ENCODE measurements around the gene CEMIP2. TPM values are rescaled to one million over a fixed set of nuclear protein-coding genes. Genes with fewer than 3 reads are reported as not detected.
A peak's percentile ranks its signal among the peaks of the same experiment; 100 is the strongest.

CEMIP2 gene
- total and polyA plus RNA-seq, 2 of the 13 experiments (the other 11 are each of a cell fraction or from before 2014, with no cell fraction given), result 94.3 to 128 TPM

DNA sequence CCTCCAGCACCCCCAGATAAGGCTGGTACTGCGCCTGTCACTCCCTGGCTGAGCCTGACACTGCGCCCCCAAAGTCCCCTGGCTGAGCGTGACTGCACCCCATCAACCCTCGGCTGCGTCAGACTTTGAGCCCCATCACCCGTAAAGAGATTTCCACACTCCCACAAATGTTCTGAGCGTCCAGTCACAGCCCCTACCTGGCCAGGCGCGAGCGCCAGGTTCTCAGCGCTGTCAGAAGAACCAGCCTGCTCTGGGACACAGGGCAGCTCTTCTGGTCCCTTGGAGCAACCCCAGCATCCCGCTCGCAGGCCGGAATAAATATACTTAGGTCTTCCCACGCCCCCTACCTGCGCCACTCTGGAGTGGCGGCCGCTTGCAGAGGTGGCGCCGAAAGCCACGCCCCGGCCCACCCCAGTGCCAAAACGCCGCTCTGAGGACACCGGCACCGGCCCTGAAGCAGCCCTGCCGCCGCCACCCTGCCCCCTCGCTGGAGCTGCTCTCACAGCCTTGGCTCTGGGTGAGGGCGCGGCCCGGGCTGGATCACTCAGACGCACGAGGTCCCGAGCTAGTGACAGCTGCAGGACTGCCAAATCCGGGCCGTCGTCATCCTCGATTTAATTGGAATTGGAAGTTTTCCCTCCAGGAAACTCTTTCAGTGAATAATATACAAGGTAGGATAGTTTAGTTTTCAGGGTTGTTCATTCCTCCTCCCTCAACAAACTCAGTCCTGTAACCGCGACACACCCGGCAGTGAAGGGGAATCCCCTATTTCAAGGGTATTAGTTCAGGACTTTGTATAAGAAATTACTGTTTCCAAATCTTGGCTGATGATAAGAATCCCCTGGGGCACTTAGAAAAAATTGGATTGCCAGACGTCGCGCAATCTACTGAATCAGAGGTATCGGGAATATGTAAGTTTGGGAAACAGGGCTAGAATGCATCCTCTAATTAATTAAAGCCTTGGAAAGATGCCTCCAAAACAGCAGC, 1.2 kb upstream of the CEMIP2 start (continued):
- TF ChIP-seq, protein P1, sequence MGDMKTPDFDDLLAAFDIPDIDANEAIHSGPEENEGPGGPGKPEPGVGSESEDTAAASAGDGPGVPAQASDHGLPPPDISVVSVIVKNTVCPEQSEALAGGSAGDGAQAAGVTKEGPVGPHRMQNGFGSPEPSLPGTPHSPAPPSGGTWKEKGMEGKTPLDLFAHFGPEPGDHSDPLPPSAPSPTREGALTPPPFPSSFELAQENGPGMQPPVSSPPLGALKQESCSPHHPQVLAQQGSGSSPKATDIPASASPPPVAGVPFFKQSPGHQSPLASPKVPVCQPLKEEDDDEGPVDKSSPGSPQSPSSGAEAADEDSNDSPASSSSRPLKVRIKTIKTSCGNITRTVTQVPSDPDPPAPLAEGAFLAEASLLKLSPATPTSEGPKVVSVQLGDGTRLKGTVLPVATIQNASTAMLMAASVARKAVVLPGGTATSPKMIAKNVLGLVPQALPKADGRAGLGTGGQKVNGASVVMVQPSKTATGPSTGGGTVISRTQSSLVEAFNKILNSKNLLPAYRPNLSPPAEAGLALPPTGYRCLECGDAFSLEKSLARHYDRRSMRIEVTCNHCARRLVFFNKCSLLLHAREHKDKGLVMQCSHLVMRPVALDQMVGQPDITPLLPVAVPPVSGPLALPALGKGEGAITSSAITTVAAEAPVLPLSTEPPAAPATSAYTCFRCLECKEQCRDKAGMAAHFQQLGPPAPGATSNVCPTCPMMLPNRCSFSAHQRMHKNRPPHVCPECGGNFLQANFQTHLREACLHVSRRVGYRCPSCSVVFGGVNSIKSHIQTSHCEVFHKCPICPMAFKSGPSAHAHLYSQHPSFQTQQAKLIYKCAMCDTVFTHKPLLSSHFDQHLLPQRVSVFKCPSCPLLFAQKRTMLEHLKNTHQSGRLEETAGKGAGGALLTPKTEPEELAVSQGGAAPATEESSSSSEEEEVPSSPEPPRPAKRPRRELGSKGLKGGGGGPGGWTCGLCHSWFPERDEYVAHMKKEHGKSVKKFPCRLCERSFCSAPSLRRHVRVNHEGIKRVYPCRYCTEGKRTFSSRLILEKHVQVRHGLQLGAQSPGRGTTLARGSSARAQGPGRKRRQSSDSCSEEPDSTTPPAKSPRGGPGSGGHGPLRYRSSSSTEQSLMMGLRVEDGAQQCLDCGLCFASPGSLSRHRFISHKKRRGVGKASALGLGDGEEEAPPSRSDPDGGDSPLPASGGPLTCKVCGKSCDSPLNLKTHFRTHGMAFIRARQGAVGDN (CRISPR knock-in tag; IDR thresholded peaks at IDR 0.05), result peak; percentile 40
- TF ChIP-seq KDM5B (CRISPR knock-in tag; IDR thresholded peaks at IDR 0.05; ENCODE audit: borderline replicate concordance) (peak; percentile 39; the same call in 1 of the 2 replicates), BHLHE40 (IDR thresholded peaks at IDR 0.05; ENCODE audit: low read length) (no peak), HIVEP1 (CRISPR knock-in tag; IDR thresholded peaks at IDR 0.05) (0 out of 2 replicates have a peak, but pooled peaks have one; percentile 18), TBL1XR1 (IDR thresholded peaks at IDR 0.05; ENCODE audit: borderline replicate concordance, low read length, partially characterized antibody) (no peak), EED (CRISPR knock-in tag; IDR thresholded peaks at IDR 0.05) (peak; percentile 88), HOXA3 (CRISPR knock-in tag; IDR thresholded peaks at IDR 0.05) (peak; percentile 40), RARA (CRISPR knock-in tag; IDR thresholded peaks at IDR 0.05) (no peak), KAT2B (IDR thresholded peaks at IDR 0.05; ENCODE audit: borderline replicate concordance, low read depth, low read length) (no peak), ZNF782 (CRISPR knock-in tag; IDR thresholded peaks at IDR 0.05; ENCODE audit: borderline replicate concordance) (no peak), SIN3A (IDR thresholded peaks at IDR 0.05; ENCODE audit: borderline replicate concordance, low read depth, low read length) (0 out of 2 replicates have a peak, but pooled peaks have one; percentile 15), ARHGAP35 (CRISPR knock-in tag; IDR thresholded peaks at IDR 0.05; ENCODE audit: borderline replicate concordance) (no peak), ZNF343 (CRISPR knock-in tag; IDR thresholded peaks at IDR 0.05) (no peak)
- TF ChIP-seq, protein P2, sequence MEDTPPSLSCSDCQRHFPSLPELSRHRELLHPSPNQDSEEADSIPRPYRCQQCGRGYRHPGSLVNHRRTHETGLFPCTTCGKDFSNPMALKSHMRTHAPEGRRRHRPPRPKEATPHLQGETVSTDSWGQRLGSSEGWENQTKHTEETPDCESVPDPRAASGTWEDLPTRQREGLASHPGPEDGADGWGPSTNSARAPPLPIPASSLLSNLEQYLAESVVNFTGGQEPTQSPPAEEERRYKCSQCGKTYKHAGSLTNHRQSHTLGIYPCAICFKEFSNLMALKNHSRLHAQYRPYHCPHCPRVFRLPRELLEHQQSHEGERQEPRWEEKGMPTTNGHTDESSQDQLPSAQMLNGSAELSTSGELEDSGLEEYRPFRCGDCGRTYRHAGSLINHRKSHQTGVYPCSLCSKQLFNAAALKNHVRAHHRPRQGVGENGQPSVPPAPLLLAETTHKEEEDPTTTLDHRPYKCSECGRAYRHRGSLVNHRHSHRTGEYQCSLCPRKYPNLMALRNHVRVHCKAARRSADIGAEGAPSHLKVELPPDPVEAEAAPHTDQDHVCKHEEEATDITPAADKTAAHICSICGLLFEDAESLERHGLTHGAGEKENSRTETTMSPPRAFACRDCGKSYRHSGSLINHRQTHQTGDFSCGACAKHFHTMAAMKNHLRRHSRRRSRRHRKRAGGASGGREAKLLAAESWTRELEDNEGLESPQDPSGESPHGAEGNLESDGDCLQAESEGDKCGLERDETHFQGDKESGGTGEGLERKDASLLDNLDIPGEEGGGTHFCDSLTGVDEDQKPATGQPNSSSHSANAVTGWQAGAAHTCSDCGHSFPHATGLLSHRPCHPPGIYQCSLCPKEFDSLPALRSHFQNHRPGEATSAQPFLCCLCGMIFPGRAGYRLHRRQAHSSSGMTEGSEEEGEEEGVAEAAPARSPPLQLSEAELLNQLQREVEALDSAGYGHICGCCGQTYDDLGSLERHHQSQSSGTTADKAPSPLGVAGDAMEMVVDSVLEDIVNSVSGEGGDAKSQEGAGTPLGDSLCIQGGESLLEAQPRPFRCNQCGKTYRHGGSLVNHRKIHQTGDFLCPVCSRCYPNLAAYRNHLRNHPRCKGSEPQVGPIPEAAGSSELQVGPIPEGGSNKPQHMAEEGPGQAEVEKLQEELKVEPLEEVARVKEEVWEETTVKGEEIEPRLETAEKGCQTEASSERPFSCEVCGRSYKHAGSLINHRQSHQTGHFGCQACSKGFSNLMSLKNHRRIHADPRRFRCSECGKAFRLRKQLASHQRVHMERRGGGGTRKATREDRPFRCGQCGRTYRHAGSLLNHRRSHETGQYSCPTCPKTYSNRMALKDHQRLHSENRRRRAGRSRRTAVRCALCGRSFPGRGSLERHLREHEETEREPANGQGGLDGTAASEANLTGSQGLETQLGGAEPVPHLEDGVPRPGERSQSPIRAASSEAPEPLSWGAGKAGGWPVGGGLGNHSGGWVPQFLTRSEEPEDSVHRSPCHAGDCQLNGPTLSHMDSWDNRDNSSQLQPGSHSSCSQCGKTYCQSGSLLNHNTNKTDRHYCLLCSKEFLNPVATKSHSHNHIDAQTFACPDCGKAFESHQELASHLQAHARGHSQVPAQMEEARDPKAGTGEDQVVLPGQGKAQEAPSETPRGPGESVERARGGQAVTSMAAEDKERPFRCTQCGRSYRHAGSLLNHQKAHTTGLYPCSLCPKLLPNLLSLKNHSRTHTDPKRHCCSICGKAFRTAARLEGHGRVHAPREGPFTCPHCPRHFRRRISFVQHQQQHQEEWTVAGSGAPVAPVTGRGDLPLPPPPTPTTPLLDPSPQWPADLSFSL (CRISPR knock-in tag; IDR thresholded peaks at IDR 0.05), result 0 out of 2 replicates have a peak, but pooled peaks have one; percentile 50
- TF ChIP-seq, protein P3, sequence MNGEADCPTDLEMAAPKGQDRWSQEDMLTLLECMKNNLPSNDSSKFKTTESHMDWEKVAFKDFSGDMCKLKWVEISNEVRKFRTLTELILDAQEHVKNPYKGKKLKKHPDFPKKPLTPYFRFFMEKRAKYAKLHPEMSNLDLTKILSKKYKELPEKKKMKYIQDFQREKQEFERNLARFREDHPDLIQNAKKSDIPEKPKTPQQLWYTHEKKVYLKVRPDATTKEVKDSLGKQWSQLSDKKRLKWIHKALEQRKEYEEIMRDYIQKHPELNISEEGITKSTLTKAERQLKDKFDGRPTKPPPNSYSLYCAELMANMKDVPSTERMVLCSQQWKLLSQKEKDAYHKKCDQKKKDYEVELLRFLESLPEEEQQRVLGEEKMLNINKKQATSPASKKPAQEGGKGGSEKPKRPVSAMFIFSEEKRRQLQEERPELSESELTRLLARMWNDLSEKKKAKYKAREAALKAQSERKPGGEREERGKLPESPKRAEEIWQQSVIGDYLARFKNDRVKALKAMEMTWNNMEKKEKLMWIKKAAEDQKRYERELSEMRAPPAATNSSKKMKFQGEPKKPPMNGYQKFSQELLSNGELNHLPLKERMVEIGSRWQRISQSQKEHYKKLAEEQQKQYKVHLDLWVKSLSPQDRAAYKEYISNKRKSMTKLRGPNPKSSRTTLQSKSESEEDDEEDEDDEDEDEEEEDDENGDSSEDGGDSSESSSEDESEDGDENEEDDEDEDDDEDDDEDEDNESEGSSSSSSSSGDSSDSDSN (CRISPR knock-in tag; IDR thresholded peaks at IDR 0.05), result 0 out of 2 replicates have a peak, but pooled peaks have one; percentile 33
